HCT116 (cell line): ENCODE data around the gene KCNG1. TPM values are rescaled to one million over a fixed set of nuclear protein-coding genes. Genes with fewer than 3 reads are reported as not detected.

Experiments used
- ATAC-seq: fragments of 200-7000 bp; cut with Tn5 transposase; 2 replicates; pipeline ENCODE4 v1.9.1; 2020; ENCODE audit warnings: mild to moderate bottlenecking, moderate library complexity
- BruUV-seq: library from RNA; stranded (reverse); fragments of 400-500 nt; replicated peaks from 2 replicates; lab custom pipeline; 2021; lab: Mats Ljungman, UMichigan
- CTCF ChIA-PET: fragments of 300-600 bp; sonication (Branson Sonifier 250); formaldehyde crosslinking; loops from one replicate; lab custom pipeline; 2021; ENCODE audit warnings: antibody characterized with exemption; lab: Charles Lee
- POLR2A ChIA-PET: fragments of 300-600, 350-600 bp; sonication (Branson Sonifier 250); formaldehyde crosslinking; loops from one replicate; lab custom pipeline; 2021; ENCODE audit warnings: antibody characterized with exemption; lab: Charles Lee
- RAD21 ChIA-PET, 2 experiments: fragments of 300-600 bp; sonication (Branson Sonifier 250); formaldehyde crosslinking; loops; one replicate each; lab custom pipeline; 2023; ENCODE audit warnings: low total read pairs in 2 of 2; ENCODE audit not compliant: uncharacterized antibody in 2 of 2, unreplicated experiment in 2 of 2, low non-redundant PET in 1 of 2; lab: Charles Lee
- DNase-seq: peaks from one replicate; pipeline ENCODE4 v3.0.0-alpha.2; 2010; ENCODE audit warnings: low read depth, low spot score
- H2AFZ ChIP-seq: fragments of 200-600 bp; shearing (Covaris generic), sonication (generic); 2 replicates; pipeline ENCODE4 v1.6.1; 2017; ENCODE audit warnings: low read depth, mixed run types, mixed read lengths, antibody characterized with exemption, low read length; ENCODE audit not compliant: poor library complexity, severe bottlenecking
- H3K27ac ChIP-seq: 2 replicates; pipeline ENCODE4 v1.5.1; 2012; ENCODE audit warnings: low read depth, low read length
- H3K27me3 ChIP-seq: fragments of 200-600 bp; sonication (generic); 2 replicates; pipeline ENCODE4 v1.6.1; 2016; ENCODE audit warnings: mixed run types, low read length, mixed read lengths; ENCODE audit not compliant: insufficient read depth
- H3K36me3 ChIP-seq, 2 experiments: fragments of 200-500 bp in 1 of 2; fragments of 200-600 bp in 1 of 2; sonication (Bioruptor generic) in 1 of 2; sonication (generic) in 1 of 2; 2 replicates each; pipeline versions ENCODE4 v1.5.1 to v1.6.1; 2014 to 2016; ENCODE audit warnings: low read length in 2 of 2, inconsistent platforms in 1 of 2, mixed read lengths in 1 of 2, mixed run types in 1 of 2; ENCODE audit not compliant: insufficient read depth in 2 of 2, control insufficient read depth in 1 of 2
- H3K4me1 ChIP-seq, 2 experiments: fragments of 200-600 bp in 1 of 2; sonication (generic) in 1 of 2; 2 replicates each; pipeline versions ENCODE4 v1.5.1 to v1.6.1; 2012 to 2017; ENCODE audit warnings: low read length in 2 of 2, inconsistent platforms in 1 of 2, mild to moderate bottlenecking in 1 of 2, mixed read lengths in 1 of 2, mixed run types in 1 of 2, moderate library complexity in 1 of 2; ENCODE audit not compliant: insufficient read depth in 2 of 2, control insufficient read depth in 1 of 2
- H3K4me2 ChIP-seq: fragments of 200-600 bp; sonication (generic); 2 replicates; pipeline ENCODE4 v1.6.1; 2017; ENCODE audit warnings: mixed run types, low read length, mixed read lengths
- H3K4me3 ChIP-seq, 2 experiments: fragments of 200-600 bp in 1 of 2; sonication (generic) in 1 of 2; replicated peaks in 1 of 2; 2 replicates each; pipeline ENCODE4 v1.5.1; 2011 to 2016; ENCODE audit warnings: low read length in 2 of 2, control low read depth in 1 of 2, low read depth in 1 of 2, mild to moderate bottlenecking in 1 of 2, mixed read lengths in 1 of 2, mixed run types in 1 of 2
- H3K79me2 ChIP-seq: fragments of 200-600 bp; sonication (generic); 2 replicates; pipeline ENCODE4 v1.6.1; 2017; ENCODE audit warnings: mild to moderate bottlenecking, mixed run types, low read length, moderate library complexity, mixed read lengths; ENCODE audit not compliant: insufficient read depth
- H3K9ac ChIP-seq: fragments of 200-600 bp; sonication (generic); 2 replicates; pipeline ENCODE4 v1.6.1; 2016; ENCODE audit warnings: low read length, mixed read lengths
- H3K9me2 ChIP-seq: fragments of 200-600 bp; sonication (generic), shearing (Covaris generic); 2 replicates; pipeline ENCODE4 v1.6.1; 2017; ENCODE audit warnings: mixed run types, mild to moderate bottlenecking, moderate library complexity; ENCODE audit not compliant: insufficient read depth
- H3K9me3 ChIP-seq, 2 experiments: fragments of 200-500 bp in 1 of 2; fragments of 200-600 bp in 1 of 2; sonication (Bioruptor generic) in 1 of 2; sonication (generic) in 1 of 2; 2 replicates each; pipeline ENCODE4 v1.6.1; 2014 to 2017; ENCODE audit warnings: low read length in 2 of 2, mixed read lengths in 2 of 2, inconsistent platforms in 1 of 2, low read depth in 1 of 2, mild to moderate bottlenecking in 1 of 2, mixed run types in 1 of 2, moderate library complexity in 1 of 2; ENCODE audit not compliant: control insufficient read depth in 1 of 2, insufficient read depth in 1 of 2
- H4K20me1 ChIP-seq: fragments of 200-600 bp; sonication (generic), shearing (Covaris generic); 2 replicates; pipeline ENCODE4 v1.6.1; 2017; ENCODE audit warnings: mixed run types, mild to moderate bottlenecking, moderate library complexity; ENCODE audit not compliant: insufficient read depth
- ELF1 ChIP-seq: IDR thresholded peaks from 2 replicates; pipeline ENCODE4 v1.6.1; 2012; ENCODE audit warnings: low read depth, borderline replicate concordance
- EZH2phosphoT487 ChIP-seq: fragments of 200-600 bp; IDR thresholded peaks from 2 replicates; pipeline ENCODE4 v1.6.1; 2018; ENCODE audit warnings: antibody characterized with exemption, borderline replicate concordance
- FOSL1 ChIP-seq: IDR thresholded peaks from 2 replicates; pipeline ENCODE4 v1.6.1; 2012; ENCODE audit warnings: low read depth
- SIN3A ChIP-seq: IDR thresholded peaks from 2 replicates; pipeline ENCODE4 v1.6.1; 2012; ENCODE audit warnings: low read depth
- SRF ChIP-seq: IDR thresholded peaks from 2 replicates; pipeline ENCODE4 v1.6.1; 2012; ENCODE audit warnings: low read depth
- TCF7L2 ChIP-seq: IDR thresholded peaks from 2 replicates; pipeline ENCODE4 v1.7.0; 2011; ENCODE audit warnings: borderline replicate concordance, inconsistent platforms; ENCODE audit not compliant: insufficient read depth, insufficient read length; ENCODE audit errors: extremely low read depth
- ZNF274 ChIP-seq: fragments of 200-500 bp; sonication (Bioruptor generic); IDR thresholded peaks from 2 replicates; pipeline ENCODE4 v1.6.1; 2014; ENCODE audit warnings: mild to moderate bottlenecking, low read depth, low read length, inconsistent platforms
- intact Hi-C: fragments of 100-400 bp; cut with micrococcal nuclease; formaldehyde crosslinking; loops from 2 replicates; pipeline ENCODE4 v1.10.0; 2022
- total RNA-seq: library from RNA; stranded (reverse); gene quantifications from one replicate; pipeline ENCODE4 v1.2.1, GENCODE V29; 2021; ENCODE audit not compliant: unreplicated experiment
- TF ChIP-seq, protein P1 (sequence below), 3 experiments: fragments of 200-600 bp in 1 of 3; sonication (generic) in 1 of 3; IDR thresholded peaks in 2 of 3; conservative IDR thresholded peaks in 1 of 3; 2 replicates each; pipeline ENCODE4 v1.5.1; 2012 to 2017; ENCODE audit warnings: low read depth in 2 of 3, low read length in 2 of 3, antibody characterized with exemption in 1 of 3, borderline replicate concordance in 1 of 3, control low read depth in 1 of 3, mild to moderate bottlenecking in 1 of 3, mixed read lengths in 1 of 3, mixed run types in 1 of 3, moderate library complexity in 1 of 3; ENCODE audit not compliant: insufficient read depth in 1 of 3
- TF ChIP-seq, protein P2 (sequence below): IDR thresholded peaks from 2 replicates; pipeline ENCODE4 v1.6.1; 2012

Gene KCNG1
- total RNA-seq, 1 experiment from 2014 or later, result 54.6 TPM

DNA sequence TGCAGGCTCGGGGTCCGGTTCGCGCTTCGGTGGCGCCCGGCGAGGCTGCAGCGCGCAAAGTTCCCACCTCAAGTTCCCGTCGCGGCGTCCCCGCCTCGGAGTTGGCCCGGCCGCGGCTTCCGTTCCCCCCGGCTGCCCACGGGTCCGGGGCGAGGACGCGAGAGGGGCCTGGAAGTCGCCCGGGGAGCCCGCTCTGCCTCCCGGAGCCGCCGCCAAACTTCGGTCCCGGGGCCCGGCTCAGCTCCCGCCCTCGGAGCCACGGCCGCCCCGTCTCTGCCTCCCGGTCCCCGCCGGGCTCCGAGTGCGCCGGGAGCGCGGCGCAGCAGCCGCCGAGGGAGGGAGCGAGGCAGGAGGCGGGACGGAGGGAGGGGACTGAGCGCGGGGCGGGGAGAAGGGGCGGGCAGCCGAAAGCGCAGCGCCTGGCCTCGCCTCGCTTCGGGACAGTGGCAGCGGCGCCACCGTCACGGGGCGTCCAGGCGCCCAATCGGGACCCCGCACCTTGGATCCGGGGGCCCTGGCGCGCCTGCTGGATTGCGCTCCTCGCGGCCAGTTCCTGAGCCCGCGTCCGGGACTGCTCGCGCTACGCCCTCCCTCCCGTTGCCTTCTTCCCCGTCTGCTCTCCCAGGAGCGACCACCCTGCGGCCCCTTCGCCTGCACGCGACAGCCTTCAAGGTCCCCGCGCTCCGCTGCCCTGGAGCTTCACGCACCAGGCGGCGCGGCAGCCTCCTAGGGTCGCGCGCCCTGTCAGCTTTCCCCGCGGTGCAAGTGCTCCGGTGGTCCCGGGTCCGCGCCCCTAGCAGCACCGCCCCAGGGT lies at the start of gene KCNG1 (continued):
- TF ChIP-seq TCF7L2 (no peak), FOSL1 (no peak), SIN3A (0 out of 2 replicates have a peak, but pooled peaks have one; percentile 49), EZH2phosphoT487 (no peak), SRF (no peak), ZNF274 (no peak)
- TF ChIP-seq, all 23 proteins: peak for 7

DNA sequence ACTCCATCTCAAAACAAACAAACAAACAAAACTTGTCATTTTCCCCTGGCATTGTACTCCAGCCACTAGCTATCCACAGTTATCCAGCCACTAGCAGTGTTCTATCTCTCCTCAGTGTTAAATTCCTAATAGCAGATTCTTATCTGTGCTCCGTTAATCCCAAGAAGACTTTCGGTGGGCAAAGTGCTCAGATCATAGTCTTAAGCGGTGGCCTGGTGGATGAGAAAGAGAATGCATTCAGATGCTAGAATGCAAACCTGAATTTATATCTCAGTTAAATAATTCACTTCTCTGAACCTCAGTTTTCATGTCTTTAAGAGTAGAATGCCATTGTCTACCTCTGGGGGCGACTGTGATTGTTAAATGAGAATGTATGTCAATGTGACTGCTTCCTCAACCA lies 47.7 kb upstream of the KCNG1 start:
- H3K27me3 ChIP-seq, result peaks cover 21% of the 10 kb centered on the region
- no peaks in the 10 kb centered on the region for H4K20me1 ChIP-seq
- H3K9me3 ChIP-seq, result no peaks in the 10 kb centered on the region
- TF ChIP-seq, protein P1, sequence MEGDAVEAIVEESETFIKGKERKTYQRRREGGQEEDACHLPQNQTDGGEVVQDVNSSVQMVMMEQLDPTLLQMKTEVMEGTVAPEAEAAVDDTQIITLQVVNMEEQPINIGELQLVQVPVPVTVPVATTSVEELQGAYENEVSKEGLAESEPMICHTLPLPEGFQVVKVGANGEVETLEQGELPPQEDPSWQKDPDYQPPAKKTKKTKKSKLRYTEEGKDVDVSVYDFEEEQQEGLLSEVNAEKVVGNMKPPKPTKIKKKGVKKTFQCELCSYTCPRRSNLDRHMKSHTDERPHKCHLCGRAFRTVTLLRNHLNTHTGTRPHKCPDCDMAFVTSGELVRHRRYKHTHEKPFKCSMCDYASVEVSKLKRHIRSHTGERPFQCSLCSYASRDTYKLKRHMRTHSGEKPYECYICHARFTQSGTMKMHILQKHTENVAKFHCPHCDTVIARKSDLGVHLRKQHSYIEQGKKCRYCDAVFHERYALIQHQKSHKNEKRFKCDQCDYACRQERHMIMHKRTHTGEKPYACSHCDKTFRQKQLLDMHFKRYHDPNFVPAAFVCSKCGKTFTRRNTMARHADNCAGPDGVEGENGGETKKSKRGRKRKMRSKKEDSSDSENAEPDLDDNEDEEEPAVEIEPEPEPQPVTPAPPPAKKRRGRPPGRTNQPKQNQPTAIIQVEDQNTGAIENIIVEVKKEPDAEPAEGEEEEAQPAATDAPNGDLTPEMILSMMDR (IDR thresholded peaks at IDR 0.05 in 2 of 3, conservative IDR thresholded peaks at IDR 0.05 in 1 of 3; ENCODE audit: borderline replicate concordance in 1 of 3, insufficient read depth in 1 of 3, low read depth in 2 of 3, low read length in 2 of 3), result 0 out of 6 replicates have a peak, but pooled peaks of 1 of the 3 experiments have one; percentile 24
- TF ChIP-seq ELF1, result no peak
- TF ChIP-seq, protein P2, sequence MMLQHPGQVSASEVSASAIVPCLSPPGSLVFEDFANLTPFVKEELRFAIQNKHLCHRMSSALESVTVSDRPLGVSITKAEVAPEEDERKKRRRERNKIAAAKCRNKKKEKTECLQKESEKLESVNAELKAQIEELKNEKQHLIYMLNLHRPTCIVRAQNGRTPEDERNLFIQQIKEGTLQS, result no peak
- TF ChIP-seq, all 23 proteins: peak for 1
- no peak overlapping the region for H3K27ac ChIP-seq
- H3K79me2 ChIP-seq, result no peaks in the 10 kb centered on the region
- RAD21 ChIA-PET, result no interaction called here
- POLR2A ChIA-PET, result no interaction called here
- DNase-seq, result no peak
- no peak overlapping the region for H3K4me3 ChIP-seq
- no peaks in the 10 kb centered on the region for H3K9me2 ChIP-seq
- BruUV-seq, result no TSS peak
- H3K4me2 ChIP-seq, result no peak overlapping the region
- ATAC-seq, result no peak
- H3K36me3 ChIP-seq, result no peaks in the 10 kb centered on the region
- H3K4me1 ChIP-seq, result peaks cover 5% of the 10 kb centered on the region in 2 experiments; a peak in 3 of 4 replicates
- CTCF ChIA-PET, result no interaction called here
- intact Hi-C loops, result no loop called here
- no peak overlapping the region for H2AFZ ChIP-seq
- H3K9ac ChIP-seq, result no peak overlapping the region
